ENCODE data around the gene URB1. TPM values are rescaled to one million over a fixed set of nuclear protein-coding genes. Genes with fewer than 3 reads are reported as not detected.

The URB1 gene
- total and polyA plus RNA-seq, 8 donors: 11.4 to 15.7 (median 14.2) TPM

DNA sequence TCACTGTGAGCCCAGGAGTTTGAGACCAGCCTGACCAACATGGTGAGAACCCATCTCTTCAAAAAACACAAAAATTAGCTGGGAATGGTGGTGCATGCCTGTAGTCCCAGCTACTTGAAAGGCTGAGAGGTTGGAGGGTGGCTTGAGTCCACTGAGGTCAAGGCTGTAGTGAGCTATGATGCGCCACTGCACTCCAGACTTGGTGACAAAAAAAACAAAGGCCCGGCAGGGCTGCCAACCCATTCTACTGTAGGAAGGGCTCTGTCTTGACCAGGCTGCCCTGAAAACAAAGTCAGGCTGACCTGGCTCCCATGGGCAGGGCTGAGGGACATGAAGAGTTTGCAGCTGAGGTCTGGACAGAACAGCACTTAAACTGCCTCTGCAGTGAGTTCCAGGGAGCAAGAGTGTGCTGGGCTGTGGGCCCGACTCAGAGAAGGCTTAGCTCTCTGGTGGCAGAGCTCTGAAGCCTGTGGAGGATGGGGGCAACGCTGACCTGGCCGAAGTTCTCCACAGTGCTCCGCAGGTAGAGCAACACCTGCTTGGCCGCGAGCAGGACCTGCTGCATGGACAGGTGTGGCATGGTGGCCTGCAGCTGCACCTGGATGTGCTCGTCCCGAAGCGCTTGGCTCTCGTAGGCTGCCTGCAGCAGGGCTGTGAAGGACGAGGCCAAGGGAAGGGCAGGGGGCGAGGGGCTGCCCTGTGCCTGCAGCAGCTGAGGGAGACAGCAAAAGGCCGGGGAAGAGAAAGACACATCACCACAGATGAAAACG, 42.4 kb downstream of the URB1 start:
- DNase-seq (no peak), ATAC-seq (no peak)
- Histone ChIP-seq H3K36me3 (peaks cover 4 to 100% of the 10 kb centered on the region in 2 donors), H3K27ac (no peak overlapping the region), H3K9me3 (peaks cover 0 to 2% of the 10 kb centered on the region in 2 donors), H3K27me3 (no peaks in the 10 kb centered on the region), H3K4me1 (no peaks in the 10 kb centered on the region), H3K4me3 (no peak overlapping the region)
- TF ChIP-seq, protein P1, sequence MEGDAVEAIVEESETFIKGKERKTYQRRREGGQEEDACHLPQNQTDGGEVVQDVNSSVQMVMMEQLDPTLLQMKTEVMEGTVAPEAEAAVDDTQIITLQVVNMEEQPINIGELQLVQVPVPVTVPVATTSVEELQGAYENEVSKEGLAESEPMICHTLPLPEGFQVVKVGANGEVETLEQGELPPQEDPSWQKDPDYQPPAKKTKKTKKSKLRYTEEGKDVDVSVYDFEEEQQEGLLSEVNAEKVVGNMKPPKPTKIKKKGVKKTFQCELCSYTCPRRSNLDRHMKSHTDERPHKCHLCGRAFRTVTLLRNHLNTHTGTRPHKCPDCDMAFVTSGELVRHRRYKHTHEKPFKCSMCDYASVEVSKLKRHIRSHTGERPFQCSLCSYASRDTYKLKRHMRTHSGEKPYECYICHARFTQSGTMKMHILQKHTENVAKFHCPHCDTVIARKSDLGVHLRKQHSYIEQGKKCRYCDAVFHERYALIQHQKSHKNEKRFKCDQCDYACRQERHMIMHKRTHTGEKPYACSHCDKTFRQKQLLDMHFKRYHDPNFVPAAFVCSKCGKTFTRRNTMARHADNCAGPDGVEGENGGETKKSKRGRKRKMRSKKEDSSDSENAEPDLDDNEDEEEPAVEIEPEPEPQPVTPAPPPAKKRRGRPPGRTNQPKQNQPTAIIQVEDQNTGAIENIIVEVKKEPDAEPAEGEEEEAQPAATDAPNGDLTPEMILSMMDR (IDR thresholded peaks at IDR 0.05): no peak
- intact Hi-C loops (cut with DNase I): no loop called here

GRCh38 chr21:32349333-32349944, 43.4 kb downstream of the URB1 start:
- Histone ChIP-seq H3K27ac (no peak overlapping the region), H3K4me1 (no peaks in the 10 kb centered on the region), H3K27me3 (no peaks in the 10 kb centered on the region), H3K36me3 (peaks cover 4 to 100% of the 10 kb centered on the region in 2 donors), H3K4me3 (no peak overlapping the region), H3K9me3 (peaks cover 0 to 7% of the 10 kb centered on the region in 2 donors)
- TF ChIP-seq, protein P1 (IDR thresholded peaks at IDR 0.05): no peak
- intact Hi-C loops (cut with DNase I): no loop called here
- DNase-seq (no peak), ATAC-seq (no peak)

- TF ChIP-seq, protein P1 (IDR thresholded peaks at IDR 0.05): no peak
- intact Hi-C loops (cut with DNase I): no loop called here
- H3K27ac ChIP-seq: no peak overlapping the region
- peaks cover 0 to 100% of the 10 kb centered on the region in 2 donors for H3K36me3 ChIP-seq
- no peaks in the 10 kb centered on the region for H3K4me1 ChIP-seq
- peaks cover 0 to 14% of the 10 kb centered on the region in 2 donors for H3K9me3 ChIP-seq
- DNase-seq: peak in 2 of 4 donors; percentile 13 to 58
- peak; percentile 53 for ATAC-seq
- no peaks in the 10 kb centered on the region for H3K27me3 ChIP-seq
- no peak overlapping the region for H3K4me3 ChIP-seq
These were observed 44.0 kb downstream of the URB1 start for GRCh38 chr21:32348604-32349332.

- no peaks in the 10 kb centered on the region for H3K27me3 ChIP-seq
- H3K4me3 ChIP-seq: no peak overlapping the region
- H3K27ac ChIP-seq: no peak overlapping the region
- intact Hi-C loops (cut with DNase I): no loop called here
- H3K36me3 ChIP-seq: peaks cover 0 to 100% of the 10 kb centered on the region in 2 donors
- TF ChIP-seq, protein P1 (IDR thresholded peaks at IDR 0.05): no peak
- no peaks in the 10 kb centered on the region for H3K4me1 ChIP-seq
- DNase-seq (no peak), ATAC-seq (peak; percentile 6)
- peaks cover 0 to 14% of the 10 kb centered on the region in 2 donors for H3K9me3 ChIP-seq
These were observed 44.8 kb downstream of the URB1 start for GRCh38 chr21:32347977-32348376.

DNA sequence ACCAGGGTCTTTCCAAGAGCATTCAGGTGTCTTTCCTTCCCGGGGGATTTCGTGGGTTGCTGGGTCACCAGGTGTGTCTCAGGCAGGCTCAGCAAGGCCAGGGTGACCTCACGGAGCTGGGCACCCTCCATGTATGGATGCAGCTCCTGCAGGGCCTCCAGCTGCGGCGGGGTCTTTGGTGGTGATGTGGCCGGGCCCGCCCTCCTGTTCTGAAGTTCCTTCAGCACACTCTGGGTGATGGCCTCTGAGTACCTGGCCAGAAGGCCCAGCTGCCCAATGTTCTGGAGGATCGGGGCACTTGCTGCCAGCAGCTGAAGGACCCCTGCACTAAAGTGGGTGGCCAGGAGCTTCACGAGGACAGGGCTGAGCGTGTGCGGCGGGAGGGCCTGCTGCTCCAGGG, 45.5 kb downstream of the URB1 start:
- Histone ChIP-seq H3K4me1 (no peaks in the 10 kb centered on the region), H3K4me3 (no peak overlapping the region), H3K27ac (no peak overlapping the region), H3K27me3 (no peaks in the 10 kb centered on the region), H3K36me3 (peaks cover 0 to 100% of the 10 kb centered on the region in 2 donors), H3K9me3 (peaks cover 0 to 14% of the 10 kb centered on the region in 2 donors)
- TF ChIP-seq, protein P1 (IDR thresholded peaks at IDR 0.05): no peak
- intact Hi-C loops (cut with DNase I): no loop called here
- no peak for ATAC-seq
- no peak for DNase-seq
